CD14-positive monocyte (primary cell): ENCODE measurements around the gene B3GNT4. TPM values are rescaled to one million over a fixed set of nuclear protein-coding genes. Genes with fewer than 3 reads are reported as not detected.

Experiments used
- DNase-seq, 3 donors: peaks; one replicate each; pipeline ENCODE4 v3.0.0-alpha.2; 2011 to 2022
- H2AFZ ChIP-seq: 2 replicates; pipeline ENCODE4 v1.6.0; 2012; ENCODE audit warnings: mild to moderate bottlenecking, low read depth, low read length, inconsistent platforms; ENCODE audit not compliant: insufficient read depth, poor library complexity, severe bottlenecking
- H3K27ac ChIP-seq, 2 donors: 1 replicate in 1 of 2; 2 replicates in 1 of 2; pipeline ENCODE4 v1.5.1; 2012 to 2013; ENCODE audit warnings: low read length in 2 of 2, control low read depth in 1 of 2, inconsistent platforms in 1 of 2, low read depth in 1 of 2, mild to moderate bottlenecking in 1 of 2
- H3K27me3 ChIP-seq, 2 donors: one replicate each; pipeline versions ENCODE4 v1.6.0 to v1.6.1; 2011 to 2013; ENCODE audit warnings: low read length in 2 of 2; ENCODE audit not compliant: control insufficient read depth in 2 of 2, insufficient read depth in 2 of 2
- H3K36me3 ChIP-seq, 2 donors: replicated peaks in 1 of 2; 1 replicate in 1 of 2; 2 replicates in 1 of 2; pipeline versions ENCODE4 v1.5.1 to v1.6.1; 2012 to 2013; ENCODE audit warnings: low read length in 2 of 2, control low read depth in 1 of 2, inconsistent platforms in 1 of 2, mild to moderate bottlenecking in 1 of 2; ENCODE audit not compliant: insufficient read depth in 2 of 2, control insufficient read depth in 1 of 2
- H3K4me1 ChIP-seq, 2 donors: 1 replicate in 1 of 2; 2 replicates in 1 of 2; pipeline versions ENCODE4 v1.5.1 to v1.6.1; 2012 to 2013; ENCODE audit warnings: low read length in 2 of 2, control low read depth in 1 of 2, inconsistent platforms in 1 of 2, mild to moderate bottlenecking in 1 of 2, moderate library complexity in 1 of 2; ENCODE audit not compliant: insufficient read depth in 2 of 2, control insufficient read depth in 1 of 2
- H3K4me2 ChIP-seq: replicated peaks from 2 replicates; pipeline ENCODE3; 2012; ENCODE audit warnings: low read length, moderate library complexity, mild to moderate bottlenecking; ENCODE audit not compliant: poor library complexity, severe bottlenecking; ENCODE audit errors: extremely low read depth
- H3K4me3 ChIP-seq, 3 experiments: fragments of 200-600 bp in 1 of 3; sonication (generic) in 1 of 3; replicated peaks in 1 of 3; 1 replicate in 2 of 3; 2 replicates in 1 of 3; pipeline ENCODE4 v1.5.1; 2011 to 2013; ENCODE audit warnings: low read length in 3 of 3, mild to moderate bottlenecking in 3 of 3, control low read depth in 2 of 3, low read depth in 2 of 3, inconsistent platforms in 1 of 3, moderate library complexity in 1 of 3
- H3K79me2 ChIP-seq: 2 replicates; pipeline ENCODE4 v1.6.0; 2012; ENCODE audit warnings: mild to moderate bottlenecking, control low read depth, inconsistent platforms, low read length, moderate library complexity; ENCODE audit not compliant: insufficient read depth
- H3K9ac ChIP-seq: 2 replicates; pipeline ENCODE4 v1.6.0; 2017; ENCODE audit warnings: low read length, mild to moderate bottlenecking; ENCODE audit not compliant: insufficient read depth, poor library complexity, severe bottlenecking
- H3K9me3 ChIP-seq, 2 donors: replicated peaks in 1 of 2; 1 replicate in 1 of 2; 2 replicates in 1 of 2; pipeline versions ENCODE4 v1.5.1 to v1.6.1; 2012 to 2013; ENCODE audit warnings: low read length in 2 of 2, control low read depth in 1 of 2; ENCODE audit not compliant: control insufficient read depth in 1 of 2, insufficient read depth in 1 of 2
- H4K20me1 ChIP-seq: 2 replicates; pipeline ENCODE4 v1.6.0; 2012; ENCODE audit warnings: mild to moderate bottlenecking, low read length, control low read depth, moderate library complexity; ENCODE audit not compliant: insufficient read depth
- H3K27ac Mint-ChIP-seq, 7 donors: one replicate each; pipeline ENCODE4 v1.8.0; 2020; ENCODE audit warnings: mild to moderate bottlenecking in 7 of 7, mixed read lengths in 7 of 7, moderate library complexity in 6 of 7, inconsistent platforms in 2 of 7
- H3K27me3 Mint-ChIP-seq, 3 donors: one replicate each; pipeline ENCODE4 v1.8.0; 2021 to 2022; ENCODE audit warnings: low read depth in 3 of 3, mild to moderate bottlenecking in 3 of 3, mixed read lengths in 3 of 3, moderate library complexity in 3 of 3, inconsistent platforms in 1 of 3
- H3K36me3 Mint-ChIP-seq, 2 donors: one replicate each; pipeline ENCODE4 v1.8.0; 2020; ENCODE audit warnings: mixed read lengths in 2 of 2, inconsistent platforms in 1 of 2, mild to moderate bottlenecking in 1 of 2
- H3K4me1 Mint-ChIP-seq: one replicate; pipeline ENCODE4 v1.8.0; 2020; ENCODE audit warnings: mild to moderate bottlenecking, mixed read lengths
- H3K4me3 Mint-ChIP-seq, 2 donors: one replicate each; pipeline ENCODE4 v1.8.0; 2020; ENCODE audit warnings: mild to moderate bottlenecking in 2 of 2, mixed read lengths in 2 of 2, moderate library complexity in 1 of 2
- H3K9me3 Mint-ChIP-seq, 7 donors: one replicate each; pipeline ENCODE4 v1.8.0; 2020 to 2022; ENCODE audit warnings: mixed read lengths in 7 of 7, mild to moderate bottlenecking in 6 of 7, moderate library complexity in 6 of 7, inconsistent platforms in 2 of 7
- CTCF ChIP-seq: fragments of 200-600 bp; IDR thresholded peaks from one replicate; pipeline ENCODE4 v1.8.0; 2022; ENCODE audit warnings: antibody characterized with exemption, mild to moderate bottlenecking
- WGBS: methylation state at CpG from one replicate; pipeline ENCODE4 v1.1.5; 2013; ENCODE audit warnings: missing lambda C conversion rate; ENCODE audit not compliant: insufficient coverage; 5-methylcytosine and 5-hydroxymethylcytosine counted together
- intact Hi-C, 2 donors: fragments of 100-400 bp; cut with micrococcal nuclease; formaldehyde crosslinking; loops; one replicate each; pipeline versions ENCODE4 v1.15.0 to v1.15.1; 2023
- polyA plus RNA-seq, 3 donors: library from polyadenylated mRNA; depleted of rRNA in 1 of 3; unstranded in 2 of 3; stranded (reverse) in 1 of 3; fragments of 300-500 nt in 2 of 3; fragments of >200 nt in 1 of 3; fragmentation: Illumina TruSeq in 2 of 3; gene quantifications; 1 replicate in 2 of 3; 2 replicates in 1 of 3; pipeline ENCODE4 v1.2.3, GENCODE V29; 2012 to 2021

The B3GNT4 gene
- polyA plus RNA-seq, 3 donors = not detected

- Histone ChIP-seq H3K36me3 (peaks cover 55 to 93% of the 10 kb centered on the region in 2 donors), H3K9ac (no peak overlapping the region), H3K27ac (no peak overlapping the region), H3K27me3 (no peaks in the 10 kb centered on the region), H4K20me1 (peaks cover 4% of the 10 kb centered on the region), H2AFZ (no peak overlapping the region), H3K4me1 (no peaks in the 10 kb centered on the region), H3K9me3 (no peaks in the 10 kb centered on the region), H3K79me2 (no peaks in the 10 kb centered on the region), H3K4me3 (no peak overlapping the region), H3K4me2 (no peak overlapping the region)
- Mint-ChIP-seq H3K4me1 (peaks cover 1% of the 10 kb centered on the region), H3K9me3 (no peaks in the 10 kb centered on the region), H3K27me3 (peaks cover 0 to 3% (median 2%) of the 10 kb centered on the region in 3 donors), H3K36me3 (peaks cover 62 to 84% of the 10 kb centered on the region in 2 donors), H3K27ac (no peak overlapping the region), H3K4me3 (no peak overlapping the region)
- intact Hi-C loops = no loop called here
- TF ChIP-seq CTCF = no peak
- no peak for DNase-seq
- 100% methylated on average over 1 of the region's 6 CpGs for WGBS
Observed at GRCh38 chr12:122243965-122244364, 40.5 kb downstream of the B3GNT4 start.

- 99% methylated on average over 8 of the region's 11 CpGs for WGBS
- Mint-ChIP-seq H3K4me1 (peaks cover 1% of the 10 kb centered on the region), H3K27me3 (peaks cover 0 to 2% (median 0%) of the 10 kb centered on the region in 3 donors), H3K36me3 (peaks cover 65 to 85% of the 10 kb centered on the region in 2 donors), H3K9me3 (no peaks in the 10 kb centered on the region), H3K27ac (no peak overlapping the region), H3K4me3 (no peak overlapping the region)
- H3K79me2 ChIP-seq = no peaks in the 10 kb centered on the region
- no peak for DNase-seq
- no peaks in the 10 kb centered on the region for H3K9me3 ChIP-seq
- H3K9ac ChIP-seq = no peak overlapping the region
- no peak overlapping the region for H3K4me3 ChIP-seq
- H3K4me1 ChIP-seq = no peaks in the 10 kb centered on the region
- H3K4me2 ChIP-seq = no peak overlapping the region
- no peak overlapping the region for H3K27ac ChIP-seq
- H3K36me3 ChIP-seq = peaks cover 61 to 93% of the 10 kb centered on the region in 2 donors
- TF ChIP-seq CTCF = no peak
- peaks cover 4% of the 10 kb centered on the region for H4K20me1 ChIP-seq
- intact Hi-C loops = no loop called here
- H3K27me3 ChIP-seq = no peaks in the 10 kb centered on the region
- no peak overlapping the region for H2AFZ ChIP-seq
Observed at GRCh38 chr12:122244565-122245371, 41.3 kb downstream of the B3GNT4 start.
